Retina (tissue), 1 donor: Measurements from ENCODE around the gene NDUFAF7.
"Not testable (repeated sequence)": the region's sequence is repeated elsewhere in the genome, so short reads cannot be mapped to it uniquely, and the experiment has no call there.

Source experiments
- DNase-seq: peaks from one replicate; pipeline ENCODE4 v3.0.0-alpha.2; 2016

The NDUFAF7 gene

DNA sequence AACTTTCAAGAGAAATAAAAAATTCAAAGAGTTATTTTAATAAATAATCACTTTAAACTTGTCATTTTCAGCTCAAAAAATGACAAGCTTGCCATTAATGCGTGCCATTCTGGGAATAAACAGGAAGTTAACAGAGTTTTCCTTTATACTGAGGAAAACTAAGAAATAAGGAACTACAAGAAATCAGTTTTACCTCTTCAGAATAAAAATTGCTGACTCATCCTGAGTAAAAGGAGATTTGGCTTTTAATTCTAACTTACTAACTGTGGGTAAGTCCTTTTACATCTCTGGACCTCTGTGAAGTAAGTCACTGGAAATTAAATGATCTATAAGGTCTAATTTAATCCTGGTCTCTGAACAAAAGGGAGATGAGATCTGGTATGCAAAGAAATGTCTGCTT, 16.2 kb upstream of the NDUFAF7 start:
- DNase-seq, result no peak

DNA sequence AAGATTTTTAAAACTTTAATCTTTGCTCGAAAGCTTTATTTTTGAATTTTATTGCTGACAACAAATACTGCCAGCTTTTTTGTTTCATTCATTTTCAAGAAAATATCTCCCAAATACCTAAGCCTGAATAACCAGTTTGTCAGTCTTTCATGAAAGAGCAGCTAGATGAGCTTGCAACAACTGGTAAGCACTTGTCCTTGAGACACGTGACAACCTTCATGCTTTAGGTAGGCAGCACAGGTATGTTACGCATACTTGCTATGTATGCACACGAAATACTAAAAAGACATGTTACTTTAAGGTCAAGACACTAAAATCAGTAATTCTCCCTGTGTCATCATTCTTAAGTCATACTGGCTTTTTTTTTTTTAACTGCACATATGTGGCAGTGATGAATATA, 12.4 kb upstream of the NDUFAF7 start:
- no peak for DNase-seq

DNA sequence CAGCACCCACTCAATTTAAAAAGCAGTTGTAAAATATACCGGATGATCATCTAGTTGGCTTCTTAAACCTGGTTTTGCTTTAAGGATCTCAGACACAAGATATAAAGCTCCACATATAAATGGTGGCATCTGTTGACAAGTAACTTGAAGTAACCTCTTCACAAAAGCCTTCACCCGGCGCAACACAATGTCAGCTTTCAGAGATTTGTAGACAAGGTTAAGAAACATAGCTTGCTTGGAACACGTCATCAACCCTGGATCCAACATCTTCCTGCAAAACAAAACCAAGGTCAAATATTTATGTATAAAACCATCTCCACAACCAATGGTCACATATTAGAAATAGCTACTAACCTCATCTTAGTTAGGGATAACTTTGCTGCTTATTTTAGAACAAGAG, 8.3 kb upstream of the NDUFAF7 start:
- no peak for DNase-seq

DNA sequence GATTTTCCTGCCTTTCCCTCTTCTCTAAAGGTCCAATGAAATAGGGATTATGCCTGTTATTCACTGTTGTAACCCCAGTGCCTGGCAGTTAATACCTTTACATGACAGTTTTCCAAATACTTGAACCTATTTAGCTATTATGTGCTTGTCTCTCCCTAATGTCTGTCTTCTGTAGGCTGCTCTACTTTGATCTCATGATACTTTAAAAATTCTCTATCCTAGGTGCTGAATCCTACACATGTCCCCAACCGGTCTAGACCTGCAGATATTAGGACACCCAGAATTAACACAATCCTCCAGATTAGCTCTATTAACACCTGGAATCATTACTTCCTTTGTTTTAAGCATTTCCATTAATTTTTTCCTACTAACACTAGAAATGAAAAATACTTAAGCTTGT, 7.4 kb upstream of the NDUFAF7 start:
- DNase-seq, result no peak

DNA sequence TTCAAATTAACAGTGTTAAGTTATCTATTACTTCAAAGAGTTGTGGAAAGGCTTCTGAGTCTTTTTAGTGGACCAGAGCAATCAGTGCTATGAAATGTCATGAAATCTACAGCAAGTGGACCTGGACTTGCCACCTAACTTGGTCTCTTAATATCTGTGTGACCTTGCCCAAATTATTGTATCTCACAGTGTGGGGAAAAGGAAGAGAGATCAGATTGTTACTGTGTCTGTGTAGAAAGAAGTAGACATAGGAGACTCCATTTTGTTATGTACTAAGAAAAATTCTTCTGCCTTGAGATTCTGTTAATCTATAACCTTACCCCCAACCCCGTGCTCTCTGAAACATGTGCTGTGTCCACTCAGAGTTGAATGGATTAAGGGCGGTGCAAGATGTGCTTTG, 6.3 kb upstream of the NDUFAF7 start:
- not testable (repeated sequence) for DNase-seq

DNA sequence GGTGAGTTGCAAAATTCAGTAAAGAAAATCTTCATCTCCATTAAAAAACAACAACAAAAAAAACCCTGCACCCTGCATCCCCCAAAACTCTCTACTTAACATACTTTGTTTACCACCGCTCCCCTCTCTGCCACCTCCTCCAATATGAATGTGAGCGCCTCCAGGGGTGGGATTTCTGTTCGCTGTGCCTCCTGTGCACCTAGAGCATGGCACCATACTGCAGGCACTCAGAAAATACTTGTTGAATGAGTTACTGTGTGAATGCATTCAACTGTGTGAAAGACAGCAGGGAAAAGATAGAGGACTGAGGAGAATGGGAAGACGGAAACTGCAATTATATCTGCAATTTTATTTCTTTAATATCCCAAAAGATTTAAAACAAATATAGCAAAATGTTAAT, 4.6 kb upstream of the NDUFAF7 start:
- DNase-seq, result no peak

DNA sequence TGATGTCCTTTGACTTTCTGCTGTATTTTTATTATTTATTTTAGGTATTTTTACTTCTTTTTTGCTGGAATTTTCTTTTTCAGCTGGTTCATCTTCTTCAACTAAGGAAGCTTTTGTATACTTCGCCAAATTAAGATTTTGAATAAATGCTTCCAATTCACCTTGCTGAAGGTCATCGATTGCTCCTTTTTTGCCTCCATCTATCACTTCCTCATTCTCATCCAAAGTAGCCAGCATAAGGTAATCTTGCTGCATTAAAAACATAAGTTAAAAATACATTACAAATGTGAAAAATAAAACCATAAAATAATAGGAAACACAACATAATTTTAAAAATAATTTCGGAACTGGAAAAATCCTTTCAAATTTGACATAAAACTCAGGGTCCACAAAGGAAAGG, 2.7 kb upstream of the NDUFAF7 start:
- no peak for DNase-seq

DNA sequence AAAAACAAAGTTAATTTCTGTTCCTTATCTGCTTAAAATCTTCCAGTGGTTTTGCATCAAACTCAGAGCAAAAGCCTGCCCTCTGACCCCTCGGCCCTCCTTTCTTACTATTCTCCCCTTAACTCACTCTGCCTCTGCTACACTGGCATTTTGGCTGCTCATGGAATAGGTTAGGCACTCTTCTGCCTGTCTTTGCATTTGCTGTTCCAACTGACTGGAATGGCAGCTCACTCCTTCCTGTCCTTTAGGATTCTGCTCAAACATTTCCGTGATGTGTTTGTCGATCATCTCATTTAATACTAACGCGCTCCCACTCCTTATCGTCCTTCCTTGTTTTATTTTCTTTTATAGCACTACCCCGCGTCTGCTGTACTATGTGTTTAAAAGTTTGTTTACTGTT, 877 bp upstream of the NDUFAF7 start:
- no peak for DNase-seq

DNA sequence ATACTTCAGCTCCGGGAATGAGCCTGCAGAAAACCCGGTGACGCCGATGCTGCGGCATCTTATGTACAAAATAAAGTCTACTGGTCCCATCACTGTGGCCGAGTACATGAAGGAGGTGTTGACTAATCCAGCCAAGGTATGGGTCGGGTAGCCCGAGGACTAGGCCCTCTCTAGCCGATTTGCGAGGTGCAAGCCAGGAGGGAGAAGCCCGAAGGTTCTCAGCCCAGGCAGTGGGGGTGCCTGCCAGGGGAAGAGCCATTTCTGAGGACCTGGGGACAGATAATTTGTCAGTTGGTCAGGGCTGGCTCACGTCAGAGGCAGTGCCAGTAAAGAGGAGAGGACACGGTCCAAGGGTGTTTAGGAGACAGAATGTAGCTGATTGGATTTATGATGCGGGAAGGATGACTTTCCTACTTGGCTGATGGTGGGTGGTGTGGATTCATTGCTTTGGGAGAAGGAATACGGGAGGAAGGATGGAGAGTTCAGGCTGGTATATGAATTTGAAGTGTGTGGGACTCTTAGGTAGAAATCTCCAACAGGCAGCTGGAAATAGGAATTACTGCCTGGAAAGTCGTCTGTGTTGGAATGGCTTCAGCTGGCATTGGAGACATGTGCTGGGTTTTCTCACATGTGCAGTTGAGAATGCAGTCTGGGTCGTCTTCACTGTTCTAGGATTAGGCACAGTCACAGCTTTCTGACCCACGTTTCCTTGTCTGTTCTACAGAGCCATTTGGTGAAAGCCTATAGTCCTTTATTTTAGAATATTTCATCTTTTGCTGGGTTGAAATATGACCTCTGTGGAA, 874 bp downstream of the NDUFAF7 start:
- no peak for DNase-seq

DNA sequence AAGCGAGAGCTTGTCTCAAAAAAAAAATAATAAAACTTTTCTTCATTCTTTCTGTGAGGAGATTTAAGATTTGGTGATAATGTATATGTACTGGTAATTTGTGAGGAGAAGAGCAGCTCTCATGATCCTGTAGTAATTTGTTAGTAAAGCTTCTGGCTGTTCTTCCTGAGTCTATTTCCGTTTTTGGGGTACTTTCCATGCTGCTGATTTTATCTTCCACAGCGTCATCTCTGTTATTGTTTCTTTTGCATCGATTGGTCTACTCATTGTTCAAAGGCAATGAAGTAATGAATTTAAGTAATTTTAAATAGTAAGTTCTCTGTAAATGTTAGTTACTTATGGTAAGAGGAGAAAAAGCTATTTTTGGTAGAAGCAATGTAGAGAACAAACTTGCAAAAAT, 12.0 kb downstream of the NDUFAF7 start:
- no peak for DNase-seq

DNA sequence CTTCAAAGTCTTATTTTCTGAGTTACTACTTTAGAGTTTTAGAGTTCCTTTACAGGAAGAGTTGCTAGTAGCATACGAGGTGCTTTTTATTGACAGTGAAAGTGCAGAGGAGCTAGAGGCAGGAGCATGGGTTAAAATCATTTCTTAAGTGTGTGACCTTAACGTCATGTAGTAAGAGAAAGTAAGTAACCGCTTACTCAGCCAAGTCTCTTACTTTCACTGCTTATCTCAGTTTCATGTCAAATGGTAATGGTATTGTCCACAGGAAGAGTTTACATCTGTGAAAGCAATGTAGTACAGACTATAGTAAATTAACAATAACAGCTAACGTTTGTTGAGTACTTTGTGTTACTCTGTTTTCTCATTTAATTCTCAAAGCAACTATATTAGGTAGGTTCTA, 12.6 kb downstream of the NDUFAF7 start:
- no peak for DNase-seq

DNA sequence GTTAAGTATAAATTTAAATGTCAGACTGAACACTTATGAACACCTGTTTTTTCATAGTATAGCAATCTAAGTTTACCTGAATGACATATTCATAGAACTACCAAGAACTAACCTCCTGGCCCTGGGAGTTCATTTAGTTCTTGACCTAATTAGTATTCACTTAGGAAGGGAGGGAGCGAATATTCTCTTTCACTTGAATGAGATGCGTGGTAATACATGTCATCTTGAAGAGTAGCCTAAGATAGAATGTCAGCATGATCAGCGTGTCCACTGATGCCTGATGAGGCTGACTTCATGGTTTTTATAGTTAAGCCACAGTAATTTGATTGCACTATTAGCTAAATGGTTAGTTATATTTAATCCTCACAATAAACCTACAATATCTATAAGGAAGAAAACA, 13.3 kb downstream of the NDUFAF7 start:
- no peak for DNase-seq

DNA sequence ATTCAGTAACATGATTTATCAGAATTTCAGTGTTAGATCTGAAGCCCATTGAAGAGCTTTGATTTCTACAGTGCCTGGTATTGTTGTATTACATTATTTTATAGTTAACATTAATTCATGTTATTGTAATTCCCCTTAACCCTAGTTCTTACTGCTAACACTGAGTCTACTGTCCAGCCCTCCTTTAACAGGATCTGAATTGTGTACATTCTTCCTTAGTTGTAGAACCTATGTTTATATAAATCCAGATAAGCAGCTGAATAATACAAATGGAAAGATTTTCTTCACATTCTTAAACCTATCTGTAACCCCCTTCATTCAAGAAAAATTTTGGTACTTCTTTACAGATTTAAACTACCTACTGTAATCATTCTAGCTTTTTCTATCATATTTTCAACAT, 14.7 kb downstream of the NDUFAF7 start:
- DNase-seq, result no peak

DNA sequence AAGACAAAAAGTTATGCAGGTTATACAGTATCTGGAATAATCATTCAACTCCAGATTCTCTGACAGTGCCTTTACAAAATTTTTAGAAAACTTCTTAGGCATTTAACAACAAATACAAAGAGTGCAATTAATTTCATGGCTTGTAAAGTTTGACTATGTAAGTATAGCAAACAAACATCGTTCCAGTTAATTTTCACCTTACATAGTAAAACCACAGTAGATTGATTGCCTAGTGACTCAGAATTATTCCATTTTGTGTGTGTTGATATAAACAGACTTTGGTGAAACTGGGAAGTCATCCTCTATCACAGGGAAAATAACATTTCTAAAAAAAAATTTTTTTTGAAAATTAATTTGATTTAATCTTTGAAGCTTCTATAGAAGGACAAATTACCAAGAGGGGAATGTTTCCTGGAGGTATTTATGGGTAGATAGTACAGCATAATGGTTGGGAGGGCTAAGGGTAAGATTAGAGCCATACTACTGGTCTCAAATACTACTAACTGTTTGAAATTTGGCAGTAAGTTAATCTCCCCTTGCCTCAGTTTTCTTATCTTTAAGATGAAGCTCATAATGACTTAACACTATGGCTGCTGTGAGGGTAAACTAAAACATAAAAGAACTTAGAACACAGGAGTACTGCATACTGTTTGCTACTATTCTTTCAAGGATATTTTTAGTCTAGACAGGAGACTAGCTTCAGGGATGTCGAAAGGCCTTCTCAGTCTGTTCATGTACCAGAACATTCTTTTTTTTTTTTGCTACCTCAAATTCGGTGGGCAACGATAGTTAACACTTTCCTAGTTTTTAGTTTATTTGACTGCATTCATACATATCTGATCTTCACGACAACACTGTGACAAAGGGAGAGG, 19.6 kb downstream of the NDUFAF7 start:
- no peak for DNase-seq

DNA sequence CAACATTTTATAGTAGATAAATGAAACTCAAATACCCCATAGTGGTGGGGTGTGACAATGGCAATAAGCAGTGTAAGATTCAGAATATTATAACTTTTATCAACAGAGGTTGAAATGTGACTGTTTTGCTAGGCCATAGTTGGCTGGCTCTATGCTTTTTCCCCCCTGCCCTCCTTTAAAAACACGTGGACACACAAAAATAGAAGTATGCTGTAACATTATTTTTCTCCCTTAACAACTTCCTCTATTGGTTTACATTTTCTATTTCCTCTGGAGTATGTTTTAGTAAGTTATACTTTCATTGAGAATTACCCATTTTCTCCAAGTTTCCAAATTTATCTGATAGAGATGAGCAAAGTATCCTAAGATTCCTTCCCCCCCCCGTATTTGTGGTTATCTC, 31.1 kb downstream of the NDUFAF7 start:
- DNase-seq, result no peak

DNA sequence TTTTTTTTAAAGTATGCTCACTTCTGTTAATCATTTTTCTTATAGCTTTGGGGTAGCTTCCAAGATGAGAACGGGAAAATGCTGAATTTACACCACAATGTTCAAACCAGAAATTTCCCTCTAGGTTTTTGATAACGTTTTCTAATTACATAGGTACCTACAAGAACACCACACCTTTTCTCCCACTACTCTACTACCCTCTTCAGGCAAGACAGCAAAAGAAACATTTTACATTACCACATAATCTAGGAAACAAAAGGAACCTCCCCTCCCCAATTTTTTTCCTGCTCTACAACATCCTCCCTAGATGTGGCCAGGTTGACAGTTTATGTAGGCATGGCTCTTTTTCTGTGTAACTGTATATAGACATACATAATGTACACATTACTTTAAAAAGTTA, 32.4 kb downstream of the NDUFAF7 start:
- no peak for DNase-seq

DNA sequence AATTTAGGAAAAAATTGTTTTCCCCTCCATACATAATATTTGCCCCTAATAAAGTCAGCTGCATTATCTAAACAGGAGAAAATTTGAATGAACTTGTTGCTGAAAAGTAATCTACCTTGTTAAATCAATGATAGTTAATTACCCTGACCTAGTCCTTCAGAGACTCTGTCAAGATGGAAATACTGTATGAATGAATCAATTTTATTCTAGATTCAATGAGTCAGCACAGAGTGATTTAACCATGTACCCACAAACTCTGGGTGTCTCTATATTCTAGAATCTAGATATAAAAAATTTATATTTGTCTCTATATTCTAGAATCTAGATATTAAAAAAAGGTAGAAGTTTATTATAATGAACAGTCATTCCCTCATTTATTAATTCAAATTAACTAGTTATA, 36.2 kb downstream of the NDUFAF7 start:
- no peak for DNase-seq

DNA sequence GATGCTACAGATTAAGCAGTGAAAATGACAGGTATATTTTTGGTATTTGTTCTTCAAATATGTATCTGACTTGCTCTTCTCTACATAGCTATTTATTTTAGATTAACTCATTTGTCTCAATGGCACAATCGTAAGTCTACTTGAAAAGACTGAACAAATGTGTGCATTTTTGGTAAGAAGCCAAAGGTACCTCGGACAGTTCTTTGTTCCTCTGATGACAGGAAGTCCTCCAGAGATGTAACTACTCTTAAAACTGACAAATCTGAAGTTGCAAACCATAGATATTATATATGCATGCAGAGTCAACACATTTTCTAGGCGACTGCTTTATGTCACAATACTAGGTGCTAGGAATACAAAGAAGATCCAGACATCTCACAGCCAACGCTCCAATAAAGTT, 36.7 kb downstream of the NDUFAF7 start:
- DNase-seq, result no peak

DNA sequence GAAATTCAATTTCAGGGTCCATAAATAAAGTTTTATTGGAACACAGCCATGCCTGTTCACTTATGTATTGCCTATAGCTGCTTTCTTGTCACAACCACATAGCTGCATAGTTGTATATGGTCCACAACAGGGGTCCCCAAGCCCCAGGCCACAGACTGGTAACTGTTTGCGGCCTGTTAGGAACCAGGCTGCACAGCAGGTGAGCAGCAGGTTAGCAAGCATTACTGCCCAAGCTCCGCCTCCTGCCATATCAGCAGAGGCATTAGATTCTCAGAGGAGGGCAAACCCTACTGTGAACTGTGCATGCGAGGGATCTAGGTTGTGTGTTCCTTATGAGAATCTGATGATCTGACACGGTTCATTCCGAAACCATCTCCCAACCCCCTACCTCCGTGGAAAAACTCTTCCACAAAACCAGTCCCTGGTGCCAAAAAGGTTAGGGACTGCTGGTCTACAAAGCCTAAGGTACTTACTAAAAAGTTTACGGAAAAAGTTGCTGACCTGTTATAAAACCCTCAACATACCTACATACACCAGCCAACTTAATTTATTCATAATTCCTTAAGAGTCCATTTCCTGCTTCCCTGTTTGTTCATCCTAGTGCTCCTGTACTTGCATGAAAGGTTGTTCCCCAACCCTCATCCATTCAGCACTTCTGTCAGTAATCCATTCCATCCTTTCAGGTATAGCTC, 40.1 kb downstream of the NDUFAF7 start:
- no peak for DNase-seq

DNA sequence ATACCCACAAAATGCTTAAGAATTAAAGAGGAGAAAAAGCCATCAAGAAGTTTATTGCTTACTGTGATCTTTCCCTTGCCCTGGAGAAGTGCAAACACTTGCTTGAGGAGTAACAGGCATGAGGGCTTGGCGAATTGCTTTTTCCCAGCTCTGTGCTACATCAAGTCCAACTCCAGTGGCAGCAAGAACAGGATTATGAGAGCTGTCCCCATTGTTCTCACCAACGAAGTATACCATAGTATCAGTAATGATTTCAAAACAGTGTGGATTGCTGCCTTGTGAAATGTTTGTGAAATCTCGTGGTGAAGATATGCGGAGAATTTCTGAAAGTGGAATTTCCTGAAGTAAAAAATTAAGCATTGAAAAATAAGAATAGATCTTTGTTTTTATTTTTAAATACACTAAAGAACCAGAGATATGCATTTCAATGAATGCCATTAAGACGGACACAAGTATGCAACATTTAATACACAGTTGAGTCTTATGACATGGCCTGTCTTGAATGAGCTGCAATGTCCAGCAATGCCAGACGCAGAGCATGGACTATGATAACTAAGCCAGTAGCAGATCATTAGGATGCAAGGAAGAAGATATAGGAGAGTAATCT, 43.0 kb downstream of the NDUFAF7 start:
- DNase-seq, result no peak

DNA sequence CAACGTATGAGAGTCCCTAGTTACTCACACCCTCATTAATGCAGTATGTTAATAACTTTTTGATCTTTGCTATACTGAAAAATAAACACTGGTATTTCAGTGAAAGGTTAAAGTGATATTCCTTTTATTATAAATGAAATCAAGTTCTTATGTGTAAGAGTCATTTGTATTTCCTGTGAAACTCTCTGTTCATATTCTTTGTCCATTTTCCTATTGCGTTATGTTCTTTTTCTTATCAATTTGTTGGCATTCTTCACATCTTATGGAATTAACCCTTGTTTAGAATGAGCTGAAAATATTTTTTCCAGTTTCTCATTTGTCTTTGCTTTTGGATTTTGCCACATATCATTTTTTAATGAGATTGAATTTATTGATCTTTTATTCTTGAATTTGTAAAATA, 44.8 kb downstream of the NDUFAF7 start:
- DNase-seq, result no peak

DNA sequence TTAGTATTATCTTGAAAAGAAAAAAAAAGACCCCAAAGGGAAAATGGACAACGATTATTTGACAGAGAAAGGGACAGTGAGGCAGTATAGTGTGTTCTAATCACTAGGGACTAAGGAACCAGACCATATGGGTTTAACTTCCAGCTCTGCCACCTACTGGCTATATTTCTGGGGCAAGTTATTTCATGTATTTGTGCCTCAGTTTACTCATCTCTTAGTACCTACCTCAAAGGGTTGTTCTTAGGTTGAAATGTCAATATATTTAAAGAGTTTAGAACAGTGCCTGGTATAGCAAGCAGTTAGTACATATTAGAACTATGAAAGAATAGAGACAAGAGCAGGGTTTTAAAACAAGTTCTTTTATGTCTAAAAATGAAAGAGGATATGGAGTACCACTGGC, 50.5 kb downstream of the NDUFAF7 start:
- DNase-seq, result no peak

DNA sequence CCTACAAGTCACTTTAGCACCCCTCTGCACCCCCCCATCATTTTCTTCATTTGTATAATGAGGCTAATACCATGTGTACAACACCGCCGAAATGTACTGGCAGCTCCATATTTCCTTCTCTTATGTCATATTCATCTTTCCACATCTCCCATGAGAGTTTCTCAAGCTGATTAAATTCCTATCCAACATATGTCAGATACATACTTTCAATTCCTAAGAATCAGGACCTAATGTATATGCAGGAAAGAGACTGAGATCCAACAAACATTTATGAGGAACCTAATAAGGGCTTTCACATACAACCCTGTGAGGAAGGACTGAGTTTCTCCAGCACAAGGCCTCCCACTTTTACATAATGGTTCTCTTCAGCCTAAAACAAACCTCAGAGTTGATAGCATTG, 51.3 kb downstream of the NDUFAF7 start:
- DNase-seq, result no peak
